ENCODE results near the gene NOP9.

- no peak for TF ChIP-seq CTCF (IDR thresholded peaks at IDR 0.05)
- no peak for TF ChIP-seq POLR2A (IDR thresholded peaks at IDR 0.05)
These were observed 44.4 kb downstream of the NOP9 start for GRCh38 chr14:24343795-24344660.
